ENCODE data around the gene CC2D2A.

DNA sequence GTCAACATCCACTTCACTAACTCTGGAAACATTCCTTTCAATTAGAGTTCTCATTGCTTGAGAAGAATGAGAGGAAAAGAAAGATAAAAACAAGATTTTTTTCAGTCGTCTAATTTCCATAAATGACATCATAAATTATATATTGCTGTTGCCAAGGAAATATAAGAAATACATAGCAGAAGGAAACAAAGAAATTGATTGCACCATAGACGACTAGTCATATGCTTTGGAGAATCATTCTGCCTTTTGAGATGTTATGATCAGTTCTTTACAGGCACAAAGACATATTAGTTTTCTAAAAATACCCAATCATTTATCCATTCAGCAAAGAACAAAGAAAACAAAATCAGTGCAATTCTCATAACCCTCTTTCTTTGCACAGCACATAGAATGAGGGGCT lies 42.5 kb upstream of the CC2D2A start:
- TF ChIP-seq, protein P1, sequence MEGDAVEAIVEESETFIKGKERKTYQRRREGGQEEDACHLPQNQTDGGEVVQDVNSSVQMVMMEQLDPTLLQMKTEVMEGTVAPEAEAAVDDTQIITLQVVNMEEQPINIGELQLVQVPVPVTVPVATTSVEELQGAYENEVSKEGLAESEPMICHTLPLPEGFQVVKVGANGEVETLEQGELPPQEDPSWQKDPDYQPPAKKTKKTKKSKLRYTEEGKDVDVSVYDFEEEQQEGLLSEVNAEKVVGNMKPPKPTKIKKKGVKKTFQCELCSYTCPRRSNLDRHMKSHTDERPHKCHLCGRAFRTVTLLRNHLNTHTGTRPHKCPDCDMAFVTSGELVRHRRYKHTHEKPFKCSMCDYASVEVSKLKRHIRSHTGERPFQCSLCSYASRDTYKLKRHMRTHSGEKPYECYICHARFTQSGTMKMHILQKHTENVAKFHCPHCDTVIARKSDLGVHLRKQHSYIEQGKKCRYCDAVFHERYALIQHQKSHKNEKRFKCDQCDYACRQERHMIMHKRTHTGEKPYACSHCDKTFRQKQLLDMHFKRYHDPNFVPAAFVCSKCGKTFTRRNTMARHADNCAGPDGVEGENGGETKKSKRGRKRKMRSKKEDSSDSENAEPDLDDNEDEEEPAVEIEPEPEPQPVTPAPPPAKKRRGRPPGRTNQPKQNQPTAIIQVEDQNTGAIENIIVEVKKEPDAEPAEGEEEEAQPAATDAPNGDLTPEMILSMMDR (IDR thresholded peaks at IDR 0.05) = no peak
- no peak for TF ChIP-seq POLR2A (IDR thresholded peaks at IDR 0.05)
